Hepatocyte (in vitro differentiated cells): ENCODE results near the gene ANKRD31. TPM values are rescaled to one million over a fixed set of nuclear protein-coding genes. Genes with fewer than 3 reads are reported as not detected.
"Not testable (repeated sequence)": the region's sequence is repeated elsewhere in the genome, so short reads cannot be mapped to it uniquely, and the experiment has no call there.

Experiments
- DNase-seq: peaks from one replicate; pipeline ENCODE4 v3.0.0-alpha.2; 2016; ENCODE audit warnings: low spot score
- H2AFZ ChIP-seq: fragments of 200-600 bp; sonication (generic); 2 replicates; pipeline ENCODE4 v1.6.0; 2016; ENCODE audit warnings: antibody characterized with exemption, mild to moderate bottlenecking
- H3K27ac ChIP-seq: fragments of 200-600 bp; sonication (generic); 2 replicates; pipeline ENCODE4 v1.5.1; 2016; ENCODE audit warnings: mild to moderate bottlenecking
- H3K27me3 ChIP-seq: fragments of 200-600 bp; sonication (generic); 2 replicates; pipeline ENCODE4 v1.6.1; 2016
- H3K36me3 ChIP-seq: fragments of 200-600 bp; sonication (generic); replicated peaks from 2 replicates; pipeline ENCODE4 v1.5.1; 2016; ENCODE audit warnings: low read depth; ENCODE audit not compliant: insufficient read depth
- H3K4me1 ChIP-seq: fragments of 200-600 bp; sonication (generic); 2 replicates; pipeline ENCODE4 v1.5.1; 2016; ENCODE audit warnings: mild to moderate bottlenecking, moderate library complexity; ENCODE audit not compliant: insufficient read depth
- H3K4me2 ChIP-seq: fragments of 200-600 bp; sonication (generic); 2 replicates; pipeline ENCODE4 v1.6.0; 2016
- H3K4me3 ChIP-seq: fragments of 200-600 bp; sonication (generic); 2 replicates; pipeline ENCODE4 v1.5.1; 2016; ENCODE audit warnings: mild to moderate bottlenecking
- H3K79me2 ChIP-seq: fragments of 200-600 bp; sonication (generic); 2 replicates; pipeline ENCODE4 v1.6.0; 2017; ENCODE audit warnings: mild to moderate bottlenecking
- H3K9me2 ChIP-seq: fragments of 200-600 bp; sonication (generic); replicated peaks from 2 replicates; pipeline ENCODE4 v1.6.0; 2017; ENCODE audit warnings: mild to moderate bottlenecking; ENCODE audit not compliant: insufficient read depth
- H3K9me3 ChIP-seq: fragments of 200-600 bp; sonication (generic); 2 replicates; pipeline ENCODE4 v1.5.1; 2016; ENCODE audit warnings: low read depth, mild to moderate bottlenecking
- H4K20me1 ChIP-seq: fragments of 200-600 bp; sonication (generic); 2 replicates; pipeline ENCODE4 v1.6.0; 2016; ENCODE audit warnings: mild to moderate bottlenecking; ENCODE audit not compliant: insufficient read depth, poor library complexity, severe bottlenecking
- CTCF ChIP-seq: fragments of 200-600 bp; sonication (generic); IDR thresholded peaks from 2 replicates; pipeline ENCODE4 v1.5.1; 2016; ENCODE audit warnings: antibody characterized with exemption, mild to moderate bottlenecking; ENCODE audit not compliant: poor library complexity
- EZH2 ChIP-seq: fragments of 200-600 bp; sonication (generic); IDR thresholded peaks from 2 replicates; pipeline ENCODE4 v1.6.1; 2016; ENCODE audit warnings: antibody characterized with exemption, mild to moderate bottlenecking, borderline replicate concordance
- EZH2phosphoT487 ChIP-seq: fragments of 200-600 bp; sonication (generic); IDR thresholded peaks from one replicate; pipeline ENCODE4 v1.6.1; 2018; ENCODE audit warnings: antibody characterized with exemption, mild to moderate bottlenecking, low read depth, moderate library complexity; ENCODE audit not compliant: unreplicated experiment, severe bottlenecking
- WGBS: methylation state at CpG from one replicate; pipeline ENCODE4 v1.1.6; 2016; ENCODE audit warnings: low lambda C conversion rate; ENCODE audit errors: missing lambda C conversion rate; 5-methylcytosine and 5-hydroxymethylcytosine counted together
- polyA plus RNA-seq: library from polyadenylated mRNA; unstranded; fragments of >200 nt; fragmentation: Nextera tagmentation; extraction: Ambion mirVana; gene quantifications from 2 replicates; pipeline ENCODE4 v1.2.1, GENCODE V29; 2016
- total RNA-seq: library from RNA; depleted of rRNA; stranded (reverse); fragments of >200 nt; gene quantifications from 2 replicates; pipeline ENCODE4 v1.2.3, GENCODE V29; 2014

ANKRD31 gene
- total and polyA plus RNA-seq, 2 experiments from 2014 or later: 0.19 to 0.47 TPM

GRCh38 chr5:75113354-75114113 lies 123.1 kb downstream of the ANKRD31 start:
- Histone ChIP-seq H3K9me3 (no peaks in the 10 kb centered on the region), H3K4me3 (no peak overlapping the region), H3K36me3 (no peaks in the 10 kb centered on the region), H3K9me2 (no peaks in the 10 kb centered on the region), H3K79me2 (no peaks in the 10 kb centered on the region), H3K27me3 (no peaks in the 10 kb centered on the region), H3K27ac (no peak overlapping the region), H4K20me1 (no peaks in the 10 kb centered on the region), H2AFZ (no peak overlapping the region), H3K4me1 (no peaks in the 10 kb centered on the region), H3K4me2 (no peak overlapping the region)
- 95% methylated on average over 4 of the region's 4 CpGs for WGBS
- no peak for DNase-seq
- TF ChIP-seq CTCF (no peak), EZH2 (no peak), EZH2phosphoT487 (no peak)

- no peaks in the 10 kb centered on the region for H3K79me2 ChIP-seq
- DNase-seq: no peak
- no peaks in the 10 kb centered on the region for H3K36me3 ChIP-seq
- H3K4me2 ChIP-seq: no peak overlapping the region
- H4K20me1 ChIP-seq: no peaks in the 10 kb centered on the region
- TF ChIP-seq EZH2 (no peak), EZH2phosphoT487 (no peak), CTCF (no peak)
- no peaks in the 10 kb centered on the region for H3K9me2 ChIP-seq
- H3K27me3 ChIP-seq: peaks cover 3% of the 10 kb centered on the region
- no peak overlapping the region for H2AFZ ChIP-seq
- WGBS: 90% methylated on average over 1 of the region's 1 CpG
- H3K4me3 ChIP-seq: no peak overlapping the region
- H3K4me1 ChIP-seq: no peaks in the 10 kb centered on the region
- no peak overlapping the region for H3K27ac ChIP-seq
- H3K9me3 ChIP-seq: no peaks in the 10 kb centered on the region
These were observed 127.6 kb downstream of the ANKRD31 start for GRCh38 chr5:75108931-75109596.

GRCh38 chr5:75108515-75108914 lies 128.2 kb downstream of the ANKRD31 start:
- Histone ChIP-seq H3K36me3 (no peaks in the 10 kb centered on the region), H3K9me3 (no peaks in the 10 kb centered on the region), H3K4me1 (no peaks in the 10 kb centered on the region), H3K27me3 (peaks cover 3% of the 10 kb centered on the region), H3K79me2 (no peaks in the 10 kb centered on the region), H3K27ac (no peak overlapping the region), H3K4me3 (no peak overlapping the region), H3K9me2 (no peaks in the 10 kb centered on the region), H3K4me2 (no peak overlapping the region), H4K20me1 (no peaks in the 10 kb centered on the region), H2AFZ (no peak overlapping the region)
- no peak for DNase-seq
- WGBS: 84% methylated on average over 2 of the region's 2 CpGs
- TF ChIP-seq CTCF (no peak), EZH2phosphoT487 (no peak), EZH2 (no peak)

GRCh38 chr5:75095956-75096355 lies 140.7 kb downstream of the ANKRD31 start:
- not testable (repeated sequence) for H2AFZ ChIP-seq, H3K9me3 ChIP-seq, H3K4me1 ChIP-seq, H3K27me3 ChIP-seq, H3K27ac ChIP-seq, H3K9me2 ChIP-seq, H4K20me1 ChIP-seq, H3K4me3 ChIP-seq, H3K4me2 ChIP-seq, H3K79me2 ChIP-seq, DNase-seq, H3K36me3 ChIP-seq
- WGBS: 82% methylated on average over 3 of the region's 3 CpGs
